Neural cell (in vitro differentiated cells): ENCODE results near the gene FAM217A. TPM values are rescaled to one million over a fixed set of nuclear protein-coding genes. Genes with fewer than 3 reads are reported as not detected.

Experiments
- H2AFZ ChIP-seq: fragments of 200-600, 300-800 bp; sonication (generic), shearing (Covaris generic); 2 replicates; pipeline ENCODE4 v1.6.0; 2014; ENCODE audit warnings: low read depth, mild to moderate bottlenecking, antibody characterized with exemption, low read length, moderate library complexity
- H3F3A ChIP-seq: fragments of 200-600 bp; shearing (Covaris generic); 2 replicates; pipeline ENCODE4 v1.6.1; 2016; ENCODE audit warnings: mild to moderate bottlenecking, moderate library complexity, mixed read lengths, antibody characterized with exemption, low read length; ENCODE audit not compliant: insufficient read depth, poor library complexity, severe bottlenecking
- H3K27ac ChIP-seq: fragments of 200-600, 300-800 bp; sonication (generic), shearing (Covaris generic); 2 replicates; pipeline ENCODE4 v1.5.1; 2014; ENCODE audit warnings: mild to moderate bottlenecking, low read length, moderate library complexity
- H3K27me3 ChIP-seq: fragments of 300-800, 200-600 bp; sonication (generic), shearing (Covaris generic); 2 replicates; pipeline ENCODE4 v1.6.0; 2014; ENCODE audit warnings: mild to moderate bottlenecking, low read depth, low read length, moderate library complexity; ENCODE audit not compliant: insufficient read depth
- H3K36me3 ChIP-seq: fragments of 300-800, 200-600 bp; sonication (generic), shearing (Covaris generic); 2 replicates; pipeline ENCODE4 v1.5.1; 2014; ENCODE audit warnings: mild to moderate bottlenecking, antibody characterized with exemption, low read length, moderate library complexity; ENCODE audit not compliant: insufficient read depth
- H3K4me2 ChIP-seq: fragments of 300-800, 200-600 bp; sonication (generic), shearing (Covaris generic); 2 replicates; pipeline ENCODE4 v1.6.0; 2014; ENCODE audit warnings: mild to moderate bottlenecking, low read length
- H3K4me3 ChIP-seq: fragments of 300-800, 200-600 bp; sonication (generic), shearing (Covaris generic); 2 replicates; pipeline ENCODE4 v1.5.1; 2014; ENCODE audit warnings: mild to moderate bottlenecking, low read length, moderate library complexity
- H3K79me2 ChIP-seq: fragments of 200-600 bp; shearing (Covaris generic); replicated peaks from 2 replicates; pipeline ENCODE4 v1.6.0; 2014; ENCODE audit warnings: mild to moderate bottlenecking, low read length, moderate library complexity; ENCODE audit not compliant: insufficient read depth
- H3K9ac ChIP-seq: fragments of 300-800, 200-600 bp; sonication (generic), shearing (Covaris generic); 2 replicates; pipeline ENCODE4 v1.6.1; 2016; ENCODE audit warnings: mild to moderate bottlenecking, low read length, mixed read lengths
- H3K9me2 ChIP-seq: fragments of 200-600 bp; shearing (Covaris generic); 2 replicates; pipeline ENCODE4 v1.6.1; 2016; ENCODE audit warnings: mild to moderate bottlenecking, low read length, mixed read lengths; ENCODE audit not compliant: insufficient read depth
- H3K9me3 ChIP-seq: fragments of 200-600, 300-800 bp; sonication (generic), shearing (Covaris generic); 2 replicates; pipeline ENCODE4 v1.6.1; 2016; ENCODE audit warnings: mild to moderate bottlenecking, mixed run types, low read length, moderate library complexity, mixed read lengths
- H4K20me1 ChIP-seq: fragments of 200-600 bp; shearing (Covaris generic); 2 replicates; pipeline ENCODE4 v1.6.1; 2016; ENCODE audit warnings: mild to moderate bottlenecking, mixed run types; ENCODE audit not compliant: insufficient read depth
- CTCF ChIP-seq: fragments of 450-650 bp; IDR thresholded peaks from 2 replicates; pipeline ENCODE4 v1.5.1; 2014; ENCODE audit warnings: antibody characterized with exemption, mild to moderate bottlenecking, moderate library complexity; ENCODE audit not compliant: poor library complexity, severe bottlenecking
- EP300 ChIP-seq: fragments of 450-650 bp; conservative IDR thresholded peaks from 2 replicates; pipeline ENCODE4 v1.6.1; 2014; ENCODE audit warnings: antibody characterized with exemption, mild to moderate bottlenecking, moderate library complexity; ENCODE audit not compliant: poor library complexity, severe bottlenecking
- EZH2 ChIP-seq: fragments of 200-600, 300-800 bp; shearing (Covaris generic), sonication (generic); IDR thresholded peaks from 2 replicates; pipeline ENCODE4 v1.6.1; 2014; ENCODE audit warnings: antibody characterized with exemption, low read length, borderline replicate concordance, mild to moderate bottlenecking; ENCODE audit not compliant: insufficient read depth, poor library complexity, severe bottlenecking
- MXI1 ChIP-seq: fragments of 450-650 bp; conservative IDR thresholded peaks from 2 replicates; pipeline ENCODE4 v1.6.1; 2014; ENCODE audit warnings: antibody characterized with exemption, mild to moderate bottlenecking; ENCODE audit not compliant: poor library complexity, severe bottlenecking
- POLR2AphosphoS5 ChIP-seq: IDR thresholded peaks from 2 replicates; pipeline ENCODE4 v1.6.1; 2012
- RAD21 ChIP-seq: fragments of 450-650 bp; conservative IDR thresholded peaks from 2 replicates; pipeline ENCODE4 v1.6.1; 2014; ENCODE audit warnings: antibody characterized with exemption, mild to moderate bottlenecking, moderate library complexity
- REST ChIP-seq: IDR thresholded peaks from 2 replicates; pipeline ENCODE4 v1.6.1; 2012; ENCODE audit warnings: borderline replicate concordance
- SMC3 ChIP-seq: fragments of 450-650 bp; conservative IDR thresholded peaks from 2 replicates; pipeline ENCODE4 v1.6.1; 2014; ENCODE audit warnings: antibody characterized with exemption, mild to moderate bottlenecking, moderate library complexity; ENCODE audit not compliant: poor library complexity
- TAF1 ChIP-seq: IDR thresholded peaks from 2 replicates; pipeline ENCODE4 v1.6.1; 2012; ENCODE audit warnings: low read depth
- polyA plus RNA-seq: library from polyadenylated mRNA; depleted of rRNA; stranded (reverse); fragments of >200 nt; gene quantifications from 2 replicates; pipeline ENCODE4 v1.2.3, GENCODE V29; 2014

The FAM217A gene
- polyA plus RNA-seq, 1 donor from 2014 or later = not detected

GRCh38 chr6:4067673-4068072, 11.3 kb downstream of the FAM217A start:
- no peaks in the 10 kb centered on the region for H3K79me2 ChIP-seq
- H3K4me2 ChIP-seq = no peak overlapping the region
- H3F3A ChIP-seq = no peaks in the 10 kb centered on the region
- H3K4me3 ChIP-seq = no peak overlapping the region
- no peak overlapping the region for H2AFZ ChIP-seq
- TF ChIP-seq CTCF (no peak), MXI1 (no peak), RAD21 (no peak), EP300 (no peak), POLR2AphosphoS5 (no peak), SMC3 (no peak), TAF1 (no peak), EZH2 (no peak), REST (no peak)
- H3K36me3 ChIP-seq = no peaks in the 10 kb centered on the region
- no peak overlapping the region for H3K27ac ChIP-seq
- H3K9ac ChIP-seq = no peak overlapping the region
- H4K20me1 ChIP-seq = no peaks in the 10 kb centered on the region
- H3K9me3 ChIP-seq = no peaks in the 10 kb centered on the region
- no peaks in the 10 kb centered on the region for H3K27me3 ChIP-seq
- H3K9me2 ChIP-seq = no peaks in the 10 kb centered on the region

GRCh38 chr6:4066029-4066755, 12.7 kb downstream of the FAM217A start:
- Histone ChIP-seq H3K36me3 (no peaks in the 10 kb centered on the region), H4K20me1 (no peaks in the 10 kb centered on the region), H3K4me3 (no peak overlapping the region), H3K4me2 (no peak overlapping the region), H3K9me3 (no peaks in the 10 kb centered on the region), H2AFZ (no peak overlapping the region), H3K27me3 (no peaks in the 10 kb centered on the region), H3K79me2 (no peaks in the 10 kb centered on the region), H3K9me2 (no peaks in the 10 kb centered on the region), H3F3A (no peaks in the 10 kb centered on the region), H3K27ac (no peak overlapping the region), H3K9ac (no peak overlapping the region)
- TF ChIP-seq REST (no peak), CTCF (no peak), SMC3 (no peak)
